Mesothelial cell of epicardium (in vitro differentiated cells): ENCODE measurements around the gene B3GAT1. TPM values are rescaled to one million over a fixed set of nuclear protein-coding genes. Genes with fewer than 3 reads are reported as not detected.

Experiments
- DNase-seq, 2 experiments: peaks; one replicate each; pipeline ENCODE4 v3.0.0; 2021; ENCODE audit warnings: low spot score in 2 of 2; ENCODE audit not compliant: unreplicated experiment in 2 of 2
- H3K27ac Mint-ChIP-seq: 2 replicates; pipeline ENCODE4 v1.8.0; 2021; ENCODE audit warnings: mixed read lengths
- H3K27me3 Mint-ChIP-seq: 2 replicates; pipeline ENCODE4 v1.8.0; 2021; ENCODE audit warnings: low read depth, mixed read lengths
- H3K36me3 Mint-ChIP-seq: 2 replicates; pipeline ENCODE4 v1.8.0; 2021; ENCODE audit warnings: mixed read lengths
- H3K4me1 Mint-ChIP-seq: 2 replicates; pipeline ENCODE4 v1.8.0; 2021; ENCODE audit warnings: mixed read lengths
- H3K4me3 Mint-ChIP-seq: 2 replicates; pipeline ENCODE4 v1.8.0; 2021; ENCODE audit warnings: mild to moderate bottlenecking, moderate library complexity, mixed read lengths
- H3K9me3 Mint-ChIP-seq: 2 replicates; pipeline ENCODE4 v1.8.0; 2021; ENCODE audit warnings: mixed read lengths
- CTCF ChIP-seq: fragments of 200-600 bp; sonication (generic); IDR thresholded peaks from one replicate; pipeline ENCODE4 v1.5.0; 2021; ENCODE audit warnings: antibody characterized with exemption; ENCODE audit not compliant: unreplicated experiment
- total RNA-seq: library from RNA; stranded (reverse); gene quantifications from 3 replicates; pipeline ENCODE4 v1.2.1, GENCODE V29; 2021

Gene B3GAT1
- total RNA-seq, 1 donor from 2014 or later = 1.5 TPM

- no peak for TF ChIP-seq CTCF
- Mint-ChIP-seq H3K4me1 (no peaks in the 10 kb centered on the region), H3K27ac (no peak overlapping the region), H3K9me3 (no peaks in the 10 kb centered on the region), H3K4me3 (no peak overlapping the region), H3K36me3 (no peaks in the 10 kb centered on the region), H3K27me3 (no peaks in the 10 kb centered on the region)
- no peak for DNase-seq
Observed at GRCh38 chr11:134342572-134343340, 69.3 kb downstream of the B3GAT1 start.

- Mint-ChIP-seq H3K36me3 (no peaks in the 10 kb centered on the region), H3K4me3 (no peak overlapping the region), H3K27ac (no peak overlapping the region), H3K27me3 (no peaks in the 10 kb centered on the region), H3K9me3 (no peaks in the 10 kb centered on the region), H3K4me1 (no peaks in the 10 kb centered on the region)
- DNase-seq = no peak
- TF ChIP-seq CTCF = no peak
Observed at GRCh38 chr11:134341805-134342571, 70.1 kb downstream of the B3GAT1 start.

- no peaks in the 10 kb centered on the region for H3K36me3 Mint-ChIP-seq
- H3K27me3 Mint-ChIP-seq = peaks cover 7% of the 10 kb centered on the region
- H3K27ac Mint-ChIP-seq = no peak overlapping the region
- no peaks in the 10 kb centered on the region for H3K4me1 Mint-ChIP-seq
- TF ChIP-seq CTCF = no peak
- H3K9me3 Mint-ChIP-seq = no peaks in the 10 kb centered on the region
- DNase-seq = no peak
- H3K4me3 Mint-ChIP-seq = no peak overlapping the region
Observed at GRCh38 chr11:134340354-134340964, 71.6 kb downstream of the B3GAT1 start.

GRCh38 chr11:134339756-134340155, 72.3 kb downstream of the B3GAT1 start:
- DNase-seq = no peak
- no peaks in the 10 kb centered on the region for H3K9me3 Mint-ChIP-seq
- H3K27ac Mint-ChIP-seq = no peak overlapping the region
- peaks cover 14% of the 10 kb centered on the region for H3K27me3 Mint-ChIP-seq
- H3K4me1 Mint-ChIP-seq = no peaks in the 10 kb centered on the region
- no peak for TF ChIP-seq CTCF
- no peaks in the 10 kb centered on the region for H3K36me3 Mint-ChIP-seq
- H3K4me3 Mint-ChIP-seq = no peak overlapping the region

GRCh38 chr11:134338654-134339053, 73.4 kb downstream of the B3GAT1 start:
- DNase-seq = no peak
- H3K36me3 Mint-ChIP-seq = no peaks in the 10 kb centered on the region

More at GRCh38 chr11:134338654-134339053, 73.4 kb downstream of the B3GAT1 start:
- H3K4me3 Mint-ChIP-seq = no peak overlapping the region
- H3K9me3 Mint-ChIP-seq = no peaks in the 10 kb centered on the region
- peaks cover 23% of the 10 kb centered on the region for H3K27me3 Mint-ChIP-seq
- no peaks in the 10 kb centered on the region for H3K4me1 Mint-ChIP-seq
- H3K27ac Mint-ChIP-seq = no peak overlapping the region
- no peak for TF ChIP-seq CTCF
